Left lung (tissue), 10 donors: Measurements from ENCODE around the gene ZFPM1. TPM values are rescaled to one million over a fixed set of nuclear protein-coding genes. Genes with fewer than 3 reads are reported as not detected.

ENCODE experiments used
- ATAC-seq: fragments of 200-7000 bp; cut with Tn5 transposase; one replicate; pipeline ENCODE4 v1.9.1; 2020; ENCODE audit warnings: moderate library complexity
- DNase-seq, 4 donors: peaks; one replicate each; pipeline ENCODE4 v3.0.0-alpha.2; 2013 to 2020
- H3K27ac ChIP-seq, 2 donors: fragments of 200-600 bp; sonication (generic) in 1 of 2; one replicate each; pipeline versions ENCODE4 v1.5.0 to v1.8.0; 2020 to 2021
- H3K27me3 ChIP-seq, 2 donors: fragments of 200-600 bp; sonication (generic) in 1 of 2; one replicate each; pipeline versions ENCODE4 v1.5.0 to v1.8.0; 2020 to 2021
- H3K36me3 ChIP-seq, 2 donors: fragments of 200-600 bp; sonication (generic) in 1 of 2; one replicate each; pipeline versions ENCODE4 v1.5.0 to v1.8.0; 2020 to 2021
- H3K4me1 ChIP-seq, 2 donors: fragments of 200-600 bp; one replicate each; pipeline ENCODE4 v1.8.0; 2021
- H3K4me3 ChIP-seq, 2 donors: fragments of 200-600 bp; sonication (generic) in 1 of 2; one replicate each; pipeline versions ENCODE4 v1.5.0 to v1.8.0; 2020 to 2021; ENCODE audit warnings: mild to moderate bottlenecking in 1 of 2
- H3K9me3 ChIP-seq, 2 donors: fragments of 200-600 bp; sonication (generic) in 1 of 2; one replicate each; pipeline versions ENCODE4 v1.5.0 to v1.8.0; 2020 to 2021
- CTCF ChIP-seq, 2 donors: fragments of 200-600 bp; sonication (generic) in 1 of 2; IDR thresholded peaks; one replicate each; pipeline versions ENCODE4 v1.5.0 to v1.8.0; 2021; ENCODE audit warnings: antibody characterized with exemption in 2 of 2
- intact Hi-C, 2 donors: fragments of 100-400 bp; cut with DNase I; formaldehyde crosslinking; loops; one replicate each; pipeline versions ENCODE4 v1.11.2 to v1.14.2; 2022
- polyA plus RNA-seq, 6 donors: library from polyadenylated mRNA; unstranded; fragments of 120-200 nt; gene quantifications; one replicate each; pipeline ENCODE4 v1.2.1, GENCODE V29; 2013; ENCODE audit not compliant: insufficient read length in 6 of 6
- total RNA-seq, 2 donors: library from RNA; stranded (reverse); fragmentation: NEBNext Ultra II Directional; extraction: Animal tissue kit (Norgen Biotek cat#: 25700); gene quantifications; one replicate each; pipeline ENCODE4 v1.2.1, GENCODE V29; 2021
- donor health status: DM: no; HTN: yes; CAD: no.
- donor health status: DM: no; HTN: no; CAD: no.

The ZFPM1 gene
- total and polyA plus RNA-seq, 8 donors: 1.8 to 7.0 (median 3.6) TPM

DNA sequence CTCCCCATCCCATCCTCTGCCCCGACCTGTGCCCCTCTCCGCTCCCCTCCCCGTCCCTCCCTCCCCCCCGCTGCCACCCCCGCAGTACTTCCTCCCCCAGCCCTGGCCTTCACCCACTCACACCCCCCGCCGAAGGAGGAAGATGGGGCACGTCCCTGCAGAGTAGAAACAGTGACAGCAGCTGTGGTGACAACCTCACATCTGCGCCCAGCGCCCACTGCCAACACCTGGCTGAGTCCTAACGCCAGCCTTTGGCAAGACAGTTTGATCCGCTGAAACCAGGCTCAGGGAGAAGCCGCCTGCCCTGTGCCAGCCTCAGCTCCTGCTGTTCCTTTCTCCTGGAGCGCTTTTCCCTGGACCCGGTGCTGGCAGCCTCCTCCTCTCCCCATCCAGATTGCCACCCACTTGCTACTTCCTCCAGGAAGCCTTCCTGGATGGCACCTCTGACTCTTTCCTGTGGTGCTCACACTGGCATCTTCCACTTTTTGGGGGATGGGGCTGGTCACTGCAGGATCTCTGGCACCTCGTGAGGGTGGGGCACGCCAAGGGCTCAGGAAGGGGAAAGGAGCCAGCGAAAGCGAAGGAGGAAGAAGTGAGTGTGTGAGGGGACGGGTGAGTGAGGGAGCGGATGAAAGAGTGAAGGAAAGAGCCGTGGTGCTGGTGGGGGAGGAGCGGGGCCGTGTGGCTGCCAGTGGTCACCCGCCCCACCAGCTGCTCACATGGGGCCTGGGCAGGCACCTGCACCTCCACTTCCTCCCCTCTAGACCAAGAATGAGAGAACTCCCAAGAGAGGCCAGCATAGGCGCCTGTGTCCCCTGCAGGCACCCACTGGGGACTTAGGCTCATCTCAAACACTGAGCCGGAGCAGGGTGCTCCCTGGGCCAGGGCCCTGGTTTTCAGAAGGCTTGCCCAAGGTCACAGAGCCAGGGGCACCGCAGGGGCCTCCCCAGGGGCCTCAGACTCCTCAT, 27.0 kb downstream of the ZFPM1 start:
- intact Hi-C loops: no loop called here
- peaks cover 0 to 25% of the 10 kb centered on the region in 2 donors for H3K27me3 ChIP-seq
- no peak overlapping the region for H3K4me3 ChIP-seq
- TF ChIP-seq CTCF (IDR thresholded peaks at IDR 0.05): no peak
- H3K4me1 ChIP-seq: no peaks in the 10 kb centered on the region
- H3K9me3 ChIP-seq: no peaks in the 10 kb centered on the region
- H3K27ac ChIP-seq: no peak overlapping the region
- no peaks in the 10 kb centered on the region for H3K36me3 ChIP-seq
- DNase-seq: no peak
- ATAC-seq: no peak

DNA sequence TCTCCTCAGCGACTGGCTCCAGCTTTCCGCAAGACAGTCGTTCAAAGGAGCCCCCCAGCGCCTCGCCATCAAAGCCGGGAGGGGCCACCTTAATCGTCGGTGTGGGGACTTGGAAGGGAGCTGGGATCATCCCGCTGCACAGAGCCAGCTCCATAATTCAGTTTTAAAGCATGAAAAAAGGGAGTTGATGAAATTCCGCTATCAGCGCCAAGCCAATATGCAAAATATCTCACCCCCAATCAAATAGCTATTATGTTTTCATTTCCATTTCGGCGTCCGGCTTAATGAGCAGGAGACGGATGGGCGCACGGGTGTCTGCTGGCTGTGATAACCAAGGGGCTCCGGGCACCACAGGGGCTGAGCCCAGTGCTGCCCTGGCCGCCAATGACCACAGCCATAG, 27.7 kb downstream of the ZFPM1 start:
- no peak overlapping the region for H3K4me3 ChIP-seq
- no peak overlapping the region for H3K27ac ChIP-seq
- no peak for DNase-seq
- intact Hi-C loops: no loop called here
- H3K9me3 ChIP-seq: no peaks in the 10 kb centered on the region
- H3K36me3 ChIP-seq: no peaks in the 10 kb centered on the region
- no peaks in the 10 kb centered on the region for H3K4me1 ChIP-seq
- TF ChIP-seq CTCF (IDR thresholded peaks at IDR 0.05): no peak
- peaks cover 0 to 25% of the 10 kb centered on the region in 2 donors for H3K27me3 ChIP-seq
- no peak for ATAC-seq

DNA sequence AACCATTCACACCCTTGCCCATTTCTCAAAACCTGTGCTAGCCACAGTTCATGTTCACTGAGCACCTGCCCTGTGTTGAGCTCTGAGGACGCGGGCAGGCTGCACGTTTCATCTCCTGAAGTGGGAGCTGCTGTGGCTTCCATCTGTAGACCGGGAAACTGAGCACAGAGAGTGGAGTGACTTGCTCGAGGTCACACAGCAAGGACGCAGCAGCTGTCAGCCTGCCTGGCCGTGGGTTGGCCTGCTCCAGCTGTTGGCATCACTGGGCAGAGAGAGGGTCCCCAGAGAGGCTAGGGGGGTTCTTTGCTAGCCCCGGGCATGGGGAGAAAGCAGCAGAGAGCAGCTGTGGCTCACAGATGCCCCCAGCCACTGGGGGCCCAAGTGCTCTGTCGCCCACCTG, 28.8 kb downstream of the ZFPM1 start:
- H3K4me3 ChIP-seq: no peak overlapping the region
- no peaks in the 10 kb centered on the region for H3K9me3 ChIP-seq
- no peak overlapping the region for H3K27ac ChIP-seq
- H3K27me3 ChIP-seq: peaks cover 0 to 25% of the 10 kb centered on the region in 2 donors
- DNase-seq (no peak), ATAC-seq (no peak)
- intact Hi-C loops: no loop called here
- H3K36me3 ChIP-seq: no peaks in the 10 kb centered on the region
- no peak for TF ChIP-seq CTCF (IDR thresholded peaks at IDR 0.05)
- no peaks in the 10 kb centered on the region for H3K4me1 ChIP-seq

DNA sequence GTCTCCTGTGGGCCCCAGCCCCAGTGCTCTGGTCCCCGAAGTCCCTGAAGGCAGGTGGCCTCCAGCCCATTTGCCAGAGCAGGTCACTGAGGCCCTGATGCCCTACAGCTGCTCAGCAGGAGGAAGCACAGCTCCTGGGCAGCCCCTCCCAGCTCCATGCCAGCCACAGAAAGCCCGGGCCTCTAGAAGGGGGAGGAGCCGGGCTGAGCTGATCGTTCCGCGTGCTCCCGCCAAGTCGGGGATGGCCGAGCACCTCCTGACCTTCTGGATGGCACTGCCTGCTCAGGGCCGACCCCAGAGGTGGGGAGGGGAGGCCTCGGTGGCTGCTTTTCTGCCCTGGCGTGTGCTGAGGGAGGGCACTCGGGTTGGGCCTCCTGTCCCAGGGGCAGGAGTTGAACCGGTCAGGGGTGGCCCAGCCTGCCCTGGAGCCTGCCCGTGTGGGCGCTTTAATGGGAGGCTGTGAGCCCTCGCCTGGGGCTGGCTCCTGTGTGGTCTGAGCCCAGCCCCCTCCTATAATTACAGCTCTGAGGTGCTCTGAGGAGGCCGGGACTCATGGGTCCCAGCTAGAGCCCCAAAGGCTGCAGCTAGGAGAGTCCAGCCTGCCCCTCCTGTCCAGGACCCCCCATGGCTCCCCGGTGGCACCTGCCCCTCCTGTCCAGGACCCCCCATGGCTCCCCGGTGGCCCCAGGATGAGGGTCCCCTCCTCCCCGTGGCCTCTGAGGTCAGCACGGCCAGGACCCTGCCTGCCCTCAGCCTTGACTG, 29.7 kb downstream of the ZFPM1 start:
- no peak for DNase-seq
- TF ChIP-seq CTCF (IDR thresholded peaks at IDR 0.05): no peak
- Histone ChIP-seq H3K4me3 (no peak overlapping the region), H3K27me3 (peaks cover 0 to 24% of the 10 kb centered on the region in 2 donors), H3K27ac (no peak overlapping the region), H3K4me1 (no peaks in the 10 kb centered on the region), H3K36me3 (no peaks in the 10 kb centered on the region), H3K9me3 (no peaks in the 10 kb centered on the region)
- intact Hi-C loops: no loop called here
- no peak for ATAC-seq

DNA sequence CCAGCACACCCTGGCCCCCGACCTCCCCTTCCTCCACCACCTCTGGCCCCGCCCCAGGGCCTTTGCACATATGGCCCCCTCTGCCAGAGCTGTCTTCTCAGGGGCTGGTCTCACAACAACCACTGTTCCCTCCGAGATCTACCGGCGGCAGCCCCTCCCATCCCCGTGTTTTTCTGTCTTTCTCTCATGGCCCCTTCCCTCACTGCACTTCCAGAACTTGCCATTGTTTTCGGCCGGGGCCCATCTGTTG, 30.2 kb downstream of the ZFPM1 start:
- peaks cover 0 to 19% of the 10 kb centered on the region in 2 donors for H3K27me3 ChIP-seq
- H3K36me3 ChIP-seq: no peaks in the 10 kb centered on the region
- DNase-seq (no peak), ATAC-seq (no peak)
- no peak for TF ChIP-seq CTCF (IDR thresholded peaks at IDR 0.05)
- H3K9me3 ChIP-seq: no peaks in the 10 kb centered on the region
- intact Hi-C loops: no loop called here
- no peak overlapping the region for H3K27ac ChIP-seq
- H3K4me1 ChIP-seq: no peaks in the 10 kb centered on the region
- H3K4me3 ChIP-seq: no peak overlapping the region
